Liver (tissue), 9 donors: ENCODE results near the gene MYO9B. TPM values are rescaled to one million over a fixed set of nuclear protein-coding genes. Genes with fewer than 3 reads are reported as not detected.

Experiments used
- DNase-seq: peaks from one replicate; pipeline ENCODE4 v3.0.0-alpha.2; 2017; ENCODE audit warnings: low spot score
- H3K27ac ChIP-seq, 2 donors: one replicate each; pipeline ENCODE4 v1.7.0; 2013; ENCODE audit warnings: inconsistent platforms in 2 of 2, low read length in 2 of 2, control low read depth in 1 of 2, low read depth in 1 of 2, mild to moderate bottlenecking in 1 of 2
- H3K27me3 ChIP-seq, 4 donors: one replicate each; pipeline versions ENCODE4 v1.6.1 to v1.7.0; 2013; ENCODE audit warnings: low read length in 3 of 4, inconsistent platforms in 1 of 4, mild to moderate bottlenecking in 1 of 4, moderate library complexity in 1 of 4; ENCODE audit not compliant: control insufficient read depth in 4 of 4, insufficient read depth in 4 of 4
- H3K36me3 ChIP-seq, 4 donors: one replicate each; pipeline versions ENCODE4 v1.6.1 to v1.7.0; 2013; ENCODE audit warnings: low read length in 3 of 4, mild to moderate bottlenecking in 3 of 4, low read depth in 1 of 4, moderate library complexity in 1 of 4; ENCODE audit not compliant: control insufficient read depth in 4 of 4, insufficient read depth in 3 of 4
- H3K4me1 ChIP-seq, 4 donors: one replicate each; pipeline versions ENCODE4 v1.6.1 to v1.7.0; 2013; ENCODE audit warnings: low read length in 3 of 4, mild to moderate bottlenecking in 3 of 4, moderate library complexity in 1 of 4; ENCODE audit not compliant: control insufficient read depth in 4 of 4, insufficient read depth in 4 of 4
- H3K4me3 ChIP-seq, 3 donors: one replicate each; pipeline versions ENCODE4 v1.6.1 to v1.7.0; 2013; ENCODE audit warnings: low read length in 3 of 3, control low read depth in 1 of 3, low read depth in 1 of 3, mild to moderate bottlenecking in 1 of 3
- H3K9ac ChIP-seq, 2 donors: one replicate each; pipeline ENCODE4 v1.7.0; 2013; ENCODE audit warnings: low read length in 2 of 2, mild to moderate bottlenecking in 2 of 2, moderate library complexity in 2 of 2, control low read depth in 1 of 2, low read depth in 1 of 2
- H3K9me3 ChIP-seq, 4 donors: one replicate each; pipeline versions ENCODE4 v1.6.1 to v1.7.0; 2013; ENCODE audit warnings: low read length in 3 of 4; ENCODE audit not compliant: control insufficient read depth in 4 of 4
- EGR1 ChIP-seq, 2 donors: IDR thresholded peaks; 2 replicates each; pipeline ENCODE4 v1.6.1; 2016 to 2018; ENCODE audit warnings: antibody characterized with exemption in 2 of 2, low read depth in 2 of 2
- FOXA1 ChIP-seq: IDR thresholded peaks from 2 replicates; pipeline ENCODE4 v1.6.1; 2016; ENCODE audit warnings: antibody characterized with exemption
- FOXA2 ChIP-seq: IDR thresholded peaks from 2 replicates; pipeline ENCODE4 v1.6.1; 2016; ENCODE audit warnings: antibody characterized with exemption
- GABPA ChIP-seq, 2 donors: IDR thresholded peaks in 1 of 2; conservative IDR thresholded peaks in 1 of 2; 2 replicates each; pipeline ENCODE4 v1.6.1; 2016; ENCODE audit warnings: antibody characterized with exemption in 2 of 2, mild to moderate bottlenecking in 1 of 2, moderate library complexity in 1 of 2
- HNF4A ChIP-seq, 2 donors: conservative IDR thresholded peaks; 2 replicates each; pipeline ENCODE4 v1.6.1; 2016; ENCODE audit warnings: antibody characterized with exemption in 2 of 2, mild to moderate bottlenecking in 2 of 2
- HNF4G ChIP-seq: IDR thresholded peaks from 2 replicates; pipeline ENCODE4 v1.6.1; 2016; ENCODE audit warnings: antibody characterized with exemption
- JUND ChIP-seq, 2 donors: IDR thresholded peaks; 2 replicates each; pipeline ENCODE4 v1.6.1; 2016; ENCODE audit warnings: antibody characterized with exemption in 2 of 2
- NR2F2 ChIP-seq: IDR thresholded peaks from 2 replicates; pipeline ENCODE4 v1.6.1; 2016; ENCODE audit warnings: antibody characterized with exemption
- RAD21 ChIP-seq, 2 donors: IDR thresholded peaks; 2 replicates each; pipeline ENCODE4 v1.6.1; 2016; ENCODE audit warnings: antibody characterized with exemption in 2 of 2, mild to moderate bottlenecking in 2 of 2
- REST ChIP-seq: IDR thresholded peaks from 2 replicates; pipeline ENCODE4 v1.6.1; 2016; ENCODE audit warnings: antibody characterized with exemption, mild to moderate bottlenecking
- RXRA ChIP-seq, 2 donors: IDR thresholded peaks; 2 replicates each; pipeline ENCODE4 v1.6.1; 2017 to 2018; ENCODE audit warnings: antibody characterized with exemption in 2 of 2, mild to moderate bottlenecking in 1 of 2
- SP1 ChIP-seq: IDR thresholded peaks from 2 replicates; pipeline ENCODE4 v1.6.1; 2018; ENCODE audit warnings: antibody characterized with exemption, mild to moderate bottlenecking
- TAF1 ChIP-seq: conservative IDR thresholded peaks from 2 replicates; pipeline ENCODE4 v1.6.1; 2016; ENCODE audit warnings: antibody characterized with exemption, mild to moderate bottlenecking
- YY1 ChIP-seq: IDR thresholded peaks from 2 replicates; pipeline ENCODE4 v1.6.1; 2016; ENCODE audit warnings: antibody characterized with exemption, mild to moderate bottlenecking
- ZBTB33 ChIP-seq: IDR thresholded peaks from 2 replicates; pipeline ENCODE4 v1.6.1; 2016; ENCODE audit warnings: antibody characterized with exemption
- WGBS: extraction: QIAGEN DNeasy Blood & Tissue Kit; methylation state at CpG from one replicate; pipeline ENCODE4 v1.1.7; 2013; 5-methylcytosine and 5-hydroxymethylcytosine counted together
- polyA plus RNA-seq, 2 donors: library from polyadenylated mRNA; stranded (reverse) in 1 of 2; unstranded in 1 of 2; fragments of 200-250 nt in 1 of 2; fragments of >200 nt in 1 of 2; fragmentation: Nextera tagmentation in 1 of 2; extraction: Ambion mirVana in 1 of 2; gene quantifications; one replicate each; pipeline versions ENCODE4 v1.2.1 to v1.2.3, GENCODE V29; 2013 to 2015
- total RNA-seq, 2 donors: library from RNA; depleted of rRNA; stranded (reverse); fragments of >200 nt; gene quantifications; one replicate each; pipeline ENCODE4 v1.2.3, GENCODE V29; 2014
- TF ChIP-seq, protein P1 (sequence below): fragments of 150-350 bp; IDR thresholded peaks from 2 replicates; pipeline ENCODE4 v1.5.1; 2017; ENCODE audit warnings: improper control_type of control experiment, low read depth, low read length; ENCODE audit not compliant: missing input control
- TF ChIP-seq, protein P2 (sequence below): IDR thresholded peaks from 2 replicates; pipeline ENCODE4 v1.6.1; 2016; ENCODE audit warnings: antibody characterized with exemption
- TF ChIP-seq, protein P3 (sequence below): IDR thresholded peaks from 2 replicates; pipeline ENCODE4 v1.6.1; 2016; ENCODE audit warnings: antibody characterized with exemption
- donor health status: healthy.
- donor health status: healthy.
- donor health status: healthy.
- donor health status: healthy.
- donor health status: healthy.

Gene MYO9B
- total and polyA plus RNA-seq, 4 donors = 9.1 to 32.5 (median 21.0) TPM

GRCh38 chr19:17215127-17215971 lies 139.8 kb downstream of the MYO9B start, which contains the start of gene USE1:
TSS of gene USE1 (plus strand) at chr19:17215357. CDS start at chr19:17215406, 49 bp downstream.
- Histone ChIP-seq H3K4me3 (peak within 1 kb of the TSS; percentile 61 to 92 (median 66)), H3K36me3 (peaks cover 6 to 30% (median 9%) of the 10 kb centered on the region in 4 donors), H3K27ac (peak within 1 kb of the TSS; percentile 97), H3K4me1 (peaks cover 0 to 15% (median 12%) of the 10 kb centered on the region in 4 donors), H3K9me3 (no peaks in the 10 kb centered on the region), H3K9ac (peak within 1 kb of the TSS; percentile 21 to 80), H3K27me3 (no peaks in the 10 kb centered on the region)
- DNase-seq = peak; percentile 88
- 5% methylated on average over 56 of the region's 56 CpGs for WGBS
- TF ChIP-seq NR2F2 (peak; percentile 58), REST (peak; percentile 58), HNF4G (no peak), YY1 (peak; percentile 100), TAF1 (peak; percentile 87), HNF4A (conservative IDR thresholded peaks at IDR 0.05) (peak; percentile 16 to 42), GABPA (IDR thresholded peaks at IDR 0.05 in 1 of 2, conservative IDR thresholded peaks at IDR 0.05 in 1 of 2) (peak; percentile 90 to 96), FOXA2 (no peak), FOXA1 (no peak), JUND (IDR thresholded peaks at IDR 0.05) (peak in 1 of 2 donors; percentile 16), ZBTB33 (no peak), RXRA (IDR thresholded peaks at IDR 0.05) (peak; percentile 67 to 87), SP1 (peak; percentile 44), EGR1 (IDR thresholded peaks at IDR 0.05; ENCODE audit: low read depth in 2 of 2) (peak; percentile 86 to 88), RAD21 (IDR thresholded peaks at IDR 0.05) (peak; percentile 49 to 64)
- TF ChIP-seq, protein P1, sequence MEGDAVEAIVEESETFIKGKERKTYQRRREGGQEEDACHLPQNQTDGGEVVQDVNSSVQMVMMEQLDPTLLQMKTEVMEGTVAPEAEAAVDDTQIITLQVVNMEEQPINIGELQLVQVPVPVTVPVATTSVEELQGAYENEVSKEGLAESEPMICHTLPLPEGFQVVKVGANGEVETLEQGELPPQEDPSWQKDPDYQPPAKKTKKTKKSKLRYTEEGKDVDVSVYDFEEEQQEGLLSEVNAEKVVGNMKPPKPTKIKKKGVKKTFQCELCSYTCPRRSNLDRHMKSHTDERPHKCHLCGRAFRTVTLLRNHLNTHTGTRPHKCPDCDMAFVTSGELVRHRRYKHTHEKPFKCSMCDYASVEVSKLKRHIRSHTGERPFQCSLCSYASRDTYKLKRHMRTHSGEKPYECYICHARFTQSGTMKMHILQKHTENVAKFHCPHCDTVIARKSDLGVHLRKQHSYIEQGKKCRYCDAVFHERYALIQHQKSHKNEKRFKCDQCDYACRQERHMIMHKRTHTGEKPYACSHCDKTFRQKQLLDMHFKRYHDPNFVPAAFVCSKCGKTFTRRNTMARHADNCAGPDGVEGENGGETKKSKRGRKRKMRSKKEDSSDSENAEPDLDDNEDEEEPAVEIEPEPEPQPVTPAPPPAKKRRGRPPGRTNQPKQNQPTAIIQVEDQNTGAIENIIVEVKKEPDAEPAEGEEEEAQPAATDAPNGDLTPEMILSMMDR = no peak
- TF ChIP-seq, protein P2, sequence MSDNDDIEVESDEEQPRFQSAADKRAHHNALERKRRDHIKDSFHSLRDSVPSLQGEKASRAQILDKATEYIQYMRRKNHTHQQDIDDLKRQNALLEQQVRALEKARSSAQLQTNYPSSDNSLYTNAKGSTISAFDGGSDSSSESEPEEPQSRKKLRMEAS = no peak
- TF ChIP-seq, protein P3, sequence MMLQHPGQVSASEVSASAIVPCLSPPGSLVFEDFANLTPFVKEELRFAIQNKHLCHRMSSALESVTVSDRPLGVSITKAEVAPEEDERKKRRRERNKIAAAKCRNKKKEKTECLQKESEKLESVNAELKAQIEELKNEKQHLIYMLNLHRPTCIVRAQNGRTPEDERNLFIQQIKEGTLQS = no peak
